ENCODE measurements around the gene RBAK. TPM values are rescaled to one million over a fixed set of nuclear protein-coding genes. Genes with fewer than 3 reads are reported as not detected.

The RBAK gene
- total and polyA plus RNA-seq, 4 donors, result 3.3 to 19.9 (median 6.8) TPM

- Histone ChIP-seq H3K27ac (ENCODE audit: low read depth in 1 of 2, low read length in 1 of 2) (no peak overlapping the region), H3K4me3 (no peak overlapping the region), H3K9ac (ENCODE audit: insufficient read depth in 1 of 2, low read length in 2 of 2) (no peak overlapping the region), H3K36me3 (ENCODE audit: control insufficient read depth in 4 of 4, insufficient read depth in 4 of 4, low read length in 4 of 4) (no peaks in the 10 kb centered on the region), H3K4me1 (ENCODE audit: control insufficient read depth in 5 of 5, insufficient read depth in 5 of 5, low read length in 5 of 5) (peaks cover 0 to 3% (median 0%) of the 10 kb centered on the region in 5 donors), H3K9me3 (ENCODE audit: control insufficient read depth in 4 of 4, insufficient read depth in 3 of 4, low read length in 3 of 4) (peaks cover 0 to 11% (median 3%) of the 10 kb centered on the region in 4 donors), H3K27me3 (ENCODE audit: control insufficient read depth in 3 of 3, insufficient read depth in 3 of 3, low read length in 2 of 3) (no peaks in the 10 kb centered on the region)
- DNase-seq (peak in 1 of 3 donors; percentile 39), ATAC-seq (ENCODE audit: insufficient read depth, low FRiP score) (no peak)
- 76 to 81% methylated on average over 8 of the region's 8 CpGs for WGBS, 2 donors
- TF ChIP-seq, protein P1, sequence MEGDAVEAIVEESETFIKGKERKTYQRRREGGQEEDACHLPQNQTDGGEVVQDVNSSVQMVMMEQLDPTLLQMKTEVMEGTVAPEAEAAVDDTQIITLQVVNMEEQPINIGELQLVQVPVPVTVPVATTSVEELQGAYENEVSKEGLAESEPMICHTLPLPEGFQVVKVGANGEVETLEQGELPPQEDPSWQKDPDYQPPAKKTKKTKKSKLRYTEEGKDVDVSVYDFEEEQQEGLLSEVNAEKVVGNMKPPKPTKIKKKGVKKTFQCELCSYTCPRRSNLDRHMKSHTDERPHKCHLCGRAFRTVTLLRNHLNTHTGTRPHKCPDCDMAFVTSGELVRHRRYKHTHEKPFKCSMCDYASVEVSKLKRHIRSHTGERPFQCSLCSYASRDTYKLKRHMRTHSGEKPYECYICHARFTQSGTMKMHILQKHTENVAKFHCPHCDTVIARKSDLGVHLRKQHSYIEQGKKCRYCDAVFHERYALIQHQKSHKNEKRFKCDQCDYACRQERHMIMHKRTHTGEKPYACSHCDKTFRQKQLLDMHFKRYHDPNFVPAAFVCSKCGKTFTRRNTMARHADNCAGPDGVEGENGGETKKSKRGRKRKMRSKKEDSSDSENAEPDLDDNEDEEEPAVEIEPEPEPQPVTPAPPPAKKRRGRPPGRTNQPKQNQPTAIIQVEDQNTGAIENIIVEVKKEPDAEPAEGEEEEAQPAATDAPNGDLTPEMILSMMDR (IDR thresholded peaks at IDR 0.05; ENCODE audit: control extremely low read depth, extremely low read depth), result no peak
Observed at GRCh38 chr7:5088906-5089305, 43.2 kb downstream of the RBAK start.

- Histone ChIP-seq H3K4me3 (no peak overlapping the region), H3K27me3 (ENCODE audit: control insufficient read depth in 3 of 3, insufficient read depth in 3 of 3, low read length in 2 of 3) (no peaks in the 10 kb centered on the region), H3K27ac (ENCODE audit: low read depth in 1 of 2, low read length in 1 of 2) (no peak overlapping the region), H3K36me3 (ENCODE audit: control insufficient read depth in 4 of 4, insufficient read depth in 4 of 4, low read length in 4 of 4) (no peaks in the 10 kb centered on the region), H3K9ac (ENCODE audit: insufficient read depth in 1 of 2, low read length in 2 of 2) (no peak overlapping the region), H3K4me1 (ENCODE audit: control insufficient read depth in 5 of 5, insufficient read depth in 5 of 5, low read length in 5 of 5) (no peaks in the 10 kb centered on the region), H3K9me3 (ENCODE audit: control insufficient read depth in 4 of 4, insufficient read depth in 3 of 4, low read length in 3 of 4) (peaks cover 0 to 25% (median 9%) of the 10 kb centered on the region in 4 donors)
- DNase-seq, result no peak
- TF ChIP-seq, protein P1 (IDR thresholded peaks at IDR 0.05; ENCODE audit: control extremely low read depth, extremely low read depth), result no peak
- no peak for ATAC-seq (ENCODE audit: insufficient read depth, low FRiP score)
- WGBS, 2 donors, result 67 to 74% methylated on average over 5 of the region's 5 CpGs
Observed at GRCh38 chr7:5093948-5094347, 48.3 kb downstream of the RBAK start.

GRCh38 chr7:5094641-5095040, 49.0 kb downstream of the RBAK start:
- peaks cover 0 to 25% (median 11%) of the 10 kb centered on the region in 4 donors for H3K9me3 ChIP-seq (ENCODE audit: control insufficient read depth in 4 of 4, insufficient read depth in 3 of 4, low read length in 3 of 4)
- H3K27ac ChIP-seq (ENCODE audit: low read depth in 1 of 2, low read length in 1 of 2), result no peak overlapping the region
- no peak overlapping the region for H3K9ac ChIP-seq (ENCODE audit: insufficient read depth in 1 of 2, low read length in 2 of 2)
- TF ChIP-seq, protein P1 (IDR thresholded peaks at IDR 0.05; ENCODE audit: control extremely low read depth, extremely low read depth), result no peak
- 77 to 95% methylated on average over 2 of the region's 2 CpGs for WGBS, 2 donors
- ATAC-seq (ENCODE audit: insufficient read depth, low FRiP score), result no peak
- no peaks in the 10 kb centered on the region for H3K27me3 ChIP-seq (ENCODE audit: control insufficient read depth in 3 of 3, insufficient read depth in 3 of 3, low read length in 2 of 3)
- no peak for DNase-seq
- H3K36me3 ChIP-seq (ENCODE audit: control insufficient read depth in 4 of 4, insufficient read depth in 4 of 4, low read length in 4 of 4), result no peaks in the 10 kb centered on the region
- no peaks in the 10 kb centered on the region for H3K4me1 ChIP-seq (ENCODE audit: control insufficient read depth in 5 of 5, insufficient read depth in 5 of 5, low read length in 5 of 5)
- H3K4me3 ChIP-seq, result no peak overlapping the region

DNA sequence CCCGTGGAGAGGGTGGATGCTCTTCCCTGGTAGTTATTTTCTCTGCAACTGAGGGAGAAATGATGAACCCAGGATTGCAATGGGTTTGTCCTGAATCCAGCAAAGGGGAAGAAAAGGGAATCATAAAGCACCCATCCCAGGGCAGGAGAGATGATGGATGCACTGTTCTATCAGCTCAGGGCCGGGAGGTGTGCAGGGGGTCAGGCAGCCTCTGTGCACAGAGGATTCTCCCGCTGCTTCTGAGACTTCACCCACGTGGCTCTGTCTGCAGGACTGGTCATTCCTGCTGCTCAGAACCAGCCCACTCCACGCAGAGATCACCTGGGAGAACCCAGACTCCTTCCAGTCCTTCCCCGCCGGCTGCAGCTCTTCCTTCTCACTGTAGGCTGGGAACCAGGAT, 70.7 kb downstream of the RBAK start:
- TF ChIP-seq, protein P1 (IDR thresholded peaks at IDR 0.05; ENCODE audit: control extremely low read depth, extremely low read depth), result no peak
- no peak overlapping the region for H3K27ac ChIP-seq (ENCODE audit: low read depth in 1 of 2, low read length in 1 of 2)
- no peaks in the 10 kb centered on the region for H3K36me3 ChIP-seq (ENCODE audit: control insufficient read depth in 4 of 4, insufficient read depth in 4 of 4, low read length in 4 of 4)
- no peaks in the 10 kb centered on the region for H3K27me3 ChIP-seq (ENCODE audit: control insufficient read depth in 3 of 3, insufficient read depth in 3 of 3, low read length in 2 of 3)
- no peaks in the 10 kb centered on the region for H3K4me1 ChIP-seq (ENCODE audit: control insufficient read depth in 5 of 5, insufficient read depth in 5 of 5, low read length in 5 of 5)
- peaks cover 0 to 3% (median 0%) of the 10 kb centered on the region in 4 donors for H3K9me3 ChIP-seq (ENCODE audit: control insufficient read depth in 4 of 4, insufficient read depth in 3 of 4, low read length in 3 of 4)
- H3K4me3 ChIP-seq, result no peak overlapping the region
- H3K9ac ChIP-seq (ENCODE audit: insufficient read depth in 1 of 2, low read length in 2 of 2), result no peak overlapping the region
- WGBS, 2 donors, result 64 to 65% methylated on average over 7 of the region's 7 CpGs
- DNase-seq, result no peak
- ATAC-seq (ENCODE audit: insufficient read depth, low FRiP score), result no peak

Measured in lung (tissue), 12 donors.